GM23248 (cell line): ENCODE data around the gene ANKS1B. TPM values are rescaled to one million over a fixed set of nuclear protein-coding genes. Genes with fewer than 3 reads are reported as not detected.

Experiments
- DNase-seq: peaks from one replicate; pipeline ENCODE4 v3.0.0-alpha.2; 2015
- H2AFZ ChIP-seq: fragments of 200-600 bp; sonication (generic); 2 replicates; pipeline ENCODE4 v1.6.1; 2016; ENCODE audit warnings: antibody characterized with exemption
- H3F3A ChIP-seq: fragments of 200-600 bp; sonication (generic); 2 replicates; pipeline ENCODE4 v1.6.1; 2016; ENCODE audit warnings: mild to moderate bottlenecking, antibody characterized with exemption, mixed run types; ENCODE audit not compliant: insufficient read depth
- H3K27ac ChIP-seq: fragments of 200-600 bp; sonication (generic); 2 replicates; pipeline ENCODE4 v1.5.1; 2016; ENCODE audit warnings: mild to moderate bottlenecking
- H3K27me3 ChIP-seq: fragments of 200-600 bp; sonication (generic); replicated peaks from 2 replicates; pipeline ENCODE4 v1.6.1; 2016; ENCODE audit warnings: mild to moderate bottlenecking; ENCODE audit not compliant: insufficient read depth
- H3K36me3 ChIP-seq: fragments of 200-600 bp; sonication (generic); 2 replicates; pipeline ENCODE4 v1.6.1; 2016; ENCODE audit warnings: low read depth, mild to moderate bottlenecking
- H3K4me1 ChIP-seq: fragments of 200-600 bp; sonication (generic); 2 replicates; pipeline ENCODE4 v1.6.1; 2016; ENCODE audit warnings: mild to moderate bottlenecking; ENCODE audit not compliant: insufficient read depth
- H3K4me2 ChIP-seq: fragments of 200-600 bp; sonication (generic); one replicate; pipeline ENCODE4 v1.6.1; 2016; ENCODE audit warnings: mild to moderate bottlenecking; ENCODE audit not compliant: unreplicated experiment
- H3K4me3 ChIP-seq: fragments of 200-600 bp; sonication (generic); 2 replicates; pipeline ENCODE4 v1.5.1; 2016; ENCODE audit warnings: mild to moderate bottlenecking
- H3K79me2 ChIP-seq: fragments of 200-600 bp; sonication (generic); 2 replicates; pipeline ENCODE4 v1.6.1; 2016; ENCODE audit warnings: mild to moderate bottlenecking; ENCODE audit not compliant: insufficient read depth
- H3K9ac ChIP-seq: fragments of 200-600 bp; sonication (generic); 2 replicates; pipeline ENCODE4 v1.6.1; 2016; ENCODE audit warnings: mild to moderate bottlenecking
- H3K9me2 ChIP-seq: fragments of 200-600 bp; sonication (generic); 2 replicates; pipeline ENCODE4 v1.6.1; 2016; ENCODE audit warnings: mixed run types, mild to moderate bottlenecking, moderate library complexity; ENCODE audit not compliant: insufficient read depth
- H3K9me3 ChIP-seq: fragments of 200-600 bp; sonication (generic); one replicate; pipeline ENCODE4 v1.6.1; 2017; ENCODE audit warnings: low read depth
- H4K20me1 ChIP-seq: fragments of 200-600 bp; sonication (generic); 2 replicates; pipeline ENCODE4 v1.6.0; 2016; ENCODE audit not compliant: insufficient read depth
- EZH2 ChIP-seq: fragments of 200-600 bp; sonication (generic); IDR thresholded peaks from 2 replicates; pipeline ENCODE4 v1.6.1; 2018; ENCODE audit warnings: antibody characterized with exemption, mild to moderate bottlenecking; ENCODE audit not compliant: insufficient read depth, poor library complexity, severe bottlenecking
- EZH2phosphoT487 ChIP-seq: fragments of 200-600 bp; sonication (generic); IDR thresholded peaks from 2 replicates; pipeline ENCODE4 v1.6.1; 2018; ENCODE audit warnings: antibody characterized with exemption, moderate library complexity, mild to moderate bottlenecking, low read depth; ENCODE audit not compliant: insufficient read depth
- WGBS, 2 experiments: methylation state at CpG; one replicate each; pipeline ENCODE4 v1.1.6; 2015 to 2017; ENCODE audit warnings: low lambda C conversion rate in 2 of 2, low coverage in 1 of 2; ENCODE audit errors: missing lambda C conversion rate in 2 of 2; 5-methylcytosine and 5-hydroxymethylcytosine counted together
- in situ Hi-C: fragments of 300-500 bp; cut with MboI; formaldehyde crosslinking; loops from 2 replicates; pipeline ENCODE4 v1.15.0; 2020
- polyA plus RNA-seq: library from polyadenylated mRNA; unstranded; fragments of >200 nt; fragmentation: Nextera tagmentation; extraction: Ambion mirVana; gene quantifications from 2 replicates; pipeline ENCODE4 v1.2.1, GENCODE V29; 2016
- total RNA-seq: library from RNA; depleted of rRNA; stranded (reverse); fragments of >200 nt; shearing (Covaris generic); gene quantifications from 2 replicates; pipeline ENCODE4 v1.2.3, GENCODE V29; 2014

The ANKS1B gene
- total and polyA plus RNA-seq, 2 experiments from 2014 or later, result not detected

- no peaks in the 10 kb centered on the region for H3K4me1 ChIP-seq
- no peaks in the 10 kb centered on the region for H3K79me2 ChIP-seq
- no peaks in the 10 kb centered on the region for H3F3A ChIP-seq
- no peak overlapping the region for H2AFZ ChIP-seq
- H3K9ac ChIP-seq, result no peak overlapping the region
- H3K9me2 ChIP-seq, result no peaks in the 10 kb centered on the region
- TF ChIP-seq EZH2, result no peak
- TF ChIP-seq EZH2phosphoT487, result no peak
- H3K4me3 ChIP-seq, result no peak overlapping the region
- no peak overlapping the region for H3K27ac ChIP-seq
- peaks cover 3% of the 10 kb centered on the region for H3K9me3 ChIP-seq
- 39 to 43% methylated on average over 2 of the region's 2 CpGs for WGBS, 2 experiments
- DNase-seq, result peak; percentile 69
- H3K36me3 ChIP-seq, result no peaks in the 10 kb centered on the region
- no peaks in the 10 kb centered on the region for H4K20me1 ChIP-seq
- in situ Hi-C loops, result loop anchor here (10.0 kb wide), 1 partner anchor 721 kb away; no protein-coding TSS in a partner anchor
- no peaks in the 10 kb centered on the region; the same call in 1 of the 2 replicates for H3K27me3 ChIP-seq
- H3K4me2 ChIP-seq, result no peak overlapping the region
Measured at GRCh38 chr12:99043319-99043914, 941.3 kb downstream of the ANKS1B start.

DNA sequence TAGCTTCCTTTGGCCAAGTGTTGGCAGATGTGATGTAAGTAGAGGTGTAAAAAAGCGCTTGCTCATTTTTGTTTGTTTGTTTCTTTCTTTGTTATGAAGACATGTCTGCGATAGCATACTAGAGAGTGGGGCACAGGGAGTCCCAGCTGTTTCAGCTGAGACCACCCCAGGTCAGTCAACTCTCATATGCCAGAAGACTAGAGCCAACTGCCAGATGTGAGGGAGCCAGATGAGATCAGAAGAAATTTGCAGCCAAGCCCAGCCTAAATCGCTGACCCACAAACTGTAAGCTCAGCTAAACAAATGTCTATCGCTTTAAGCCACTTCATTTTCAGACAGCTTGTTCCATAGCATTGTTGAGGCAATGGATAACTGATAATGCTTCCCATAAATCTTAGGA lies 942.5 kb downstream of the ANKS1B start:
- TF ChIP-seq EZH2 (no peak), EZH2phosphoT487 (no peak)
- H3K36me3 ChIP-seq, result no peaks in the 10 kb centered on the region
- no peaks in the 10 kb centered on the region for H3F3A ChIP-seq
- no peaks in the 10 kb centered on the region for H3K9me2 ChIP-seq
- in situ Hi-C loops, result loop anchor here (10.0 kb wide), 1 partner anchor 723 kb away; no protein-coding TSS in a partner anchor
- H2AFZ ChIP-seq, result no peak overlapping the region
- no peaks in the 10 kb centered on the region for H4K20me1 ChIP-seq
- no peaks in the 10 kb centered on the region for H3K4me1 ChIP-seq
- H3K27me3 ChIP-seq, result no peaks in the 10 kb centered on the region; the same call in 1 of the 2 replicates
- H3K9me3 ChIP-seq, result no peaks in the 10 kb centered on the region
- 16 to 17% methylated on average over 4 of the region's 4 CpGs for WGBS, 2 experiments
- no peak overlapping the region for H3K9ac ChIP-seq
- no peak overlapping the region for H3K4me3 ChIP-seq
- no peak overlapping the region for H3K27ac ChIP-seq
- no peak overlapping the region for H3K4me2 ChIP-seq
- DNase-seq, result no peak
- H3K79me2 ChIP-seq, result no peaks in the 10 kb centered on the region

- Histone ChIP-seq H3K27me3 (no peaks in the 10 kb centered on the region; the same call in 1 of the 2 replicates), H3K4me2 (no peak overlapping the region), H3K9me3 (no peaks in the 10 kb centered on the region), H3K36me3 (no peaks in the 10 kb centered on the region), H3K4me1 (no peaks in the 10 kb centered on the region), H3F3A (no peaks in the 10 kb centered on the region), H4K20me1 (no peaks in the 10 kb centered on the region), H3K9me2 (no peaks in the 10 kb centered on the region), H3K4me3 (no peak overlapping the region), H3K27ac (no peak overlapping the region), H3K9ac (no peak overlapping the region), H3K79me2 (no peaks in the 10 kb centered on the region), H2AFZ (no peak overlapping the region)
- 65 to 75% methylated on average over 9 of the region's 9 CpGs for WGBS, 2 experiments
- in situ Hi-C loops, result loop anchor here (10.0 kb wide), 1 partner anchor 725 kb away; no protein-coding TSS in a partner anchor
- no peak for TF ChIP-seq EZH2
- TF ChIP-seq EZH2phosphoT487, result no peak
- no peak for DNase-seq
Measured at GRCh38 chr12:99039367-99040120, 945.2 kb downstream of the ANKS1B start.

DNA sequence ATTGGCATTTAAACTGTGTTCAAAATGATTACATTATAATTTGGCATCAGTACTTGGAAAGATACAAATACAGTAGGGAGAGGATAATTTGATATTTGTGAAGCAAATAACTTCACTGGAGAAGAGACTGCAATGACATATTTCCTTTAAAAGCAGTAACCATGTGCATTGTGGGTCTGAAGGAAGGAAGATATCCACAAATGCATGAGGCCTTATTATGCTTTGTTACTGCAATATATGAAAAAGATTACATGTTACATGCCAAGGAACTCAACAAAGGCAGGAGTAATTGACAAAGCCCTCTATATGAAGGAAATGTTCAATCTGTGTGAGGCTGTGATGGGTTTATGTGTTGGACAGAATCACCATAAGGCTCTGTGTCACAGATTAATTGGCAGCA lies 948.2 kb downstream of the ANKS1B start:
- H3K4me3 ChIP-seq, result no peak overlapping the region
- H2AFZ ChIP-seq, result no peak overlapping the region
- no peak overlapping the region for H3K27ac ChIP-seq
- in situ Hi-C loops, result no loop called here
- DNase-seq, result no peak
- H3F3A ChIP-seq, result no peaks in the 10 kb centered on the region
- no peak for TF ChIP-seq EZH2phosphoT487
- TF ChIP-seq EZH2, result no peak
- H3K9me3 ChIP-seq, result no peaks in the 10 kb centered on the region
- no peaks in the 10 kb centered on the region for H3K9me2 ChIP-seq
- no peaks in the 10 kb centered on the region; the same call in 1 of the 2 replicates for H3K27me3 ChIP-seq
- H3K9ac ChIP-seq, result no peak overlapping the region
- H3K36me3 ChIP-seq, result no peaks in the 10 kb centered on the region
- H3K4me1 ChIP-seq, result no peaks in the 10 kb centered on the region
- no peak overlapping the region for H3K4me2 ChIP-seq
- no peaks in the 10 kb centered on the region for H4K20me1 ChIP-seq
- no peaks in the 10 kb centered on the region for H3K79me2 ChIP-seq
